GM12875 (cell line): Measurements from ENCODE around the gene RABGGTB.
"Not testable (repeated sequence)": the region's sequence is repeated elsewhere in the genome, so short reads cannot be mapped to it uniquely, and the experiment has no call there.

ENCODE experiments used
- H3K4me3 ChIP-seq: one replicate; pipeline ENCODE4 v1.5.1; 2011; ENCODE audit warnings: low read depth, low read length, control low read depth
- CTCF ChIP-seq: IDR thresholded peaks from 2 replicates; pipeline ENCODE4 v1.5.1; 2011; ENCODE audit warnings: low read depth, mild to moderate bottlenecking, control low read depth, inconsistent platforms, low read length, moderate library complexity, borderline replicate concordance; ENCODE audit not compliant: insufficient read depth

RABGGTB gene

GRCh38 chr1:75797273-75797588, 11.2 kb downstream of the RABGGTB start:
- no peak overlapping the region for H3K4me3 ChIP-seq
- no peak for TF ChIP-seq CTCF

- H3K4me3 ChIP-seq: no peak overlapping the region
- TF ChIP-seq CTCF: no peak
Observed at GRCh38 chr1:75797606-75798216, 11.7 kb downstream of the RABGGTB start.

GRCh38 chr1:75801480-75801879, 15.4 kb downstream of the RABGGTB start:
- not testable (repeated sequence) for H3K4me3 ChIP-seq

GRCh38 chr1:75808921-75809320, 22.9 kb downstream of the RABGGTB start:
- no peak overlapping the region for H3K4me3 ChIP-seq

GRCh38 chr1:75810113-75810512, 24.1 kb downstream of the RABGGTB start:
- not testable (repeated sequence) for H3K4me3 ChIP-seq

More at GRCh38 chr1:75808921-75809320, 22.9 kb downstream of the RABGGTB start:
- TF ChIP-seq CTCF: no peak

GRCh38 chr1:75811211-75811981, 25.3 kb downstream of the RABGGTB start:
- no peak for TF ChIP-seq CTCF

GRCh38 chr1:75812065-75812464, 26.0 kb downstream of the RABGGTB start:
- no peak for TF ChIP-seq CTCF
- H3K4me3 ChIP-seq: no peak overlapping the region

More at GRCh38 chr1:75811211-75811981, 25.3 kb downstream of the RABGGTB start:
- no peak overlapping the region for H3K4me3 ChIP-seq

- not testable (repeated sequence) for H3K4me3 ChIP-seq
Observed at GRCh38 chr1:75823596-75823995, 37.5 kb downstream of the RABGGTB start.
